ENCODE data around the gene LSMEM2. TPM values are rescaled to one million over a fixed set of nuclear protein-coding genes. Genes with fewer than 3 reads are reported as not detected.

Gene LSMEM2
- total and polyA plus RNA-seq, 9 of the 15 experiments (the other 6 are each of a cell fraction or from before 2014, with no cell fraction given), result not detected

DNA sequence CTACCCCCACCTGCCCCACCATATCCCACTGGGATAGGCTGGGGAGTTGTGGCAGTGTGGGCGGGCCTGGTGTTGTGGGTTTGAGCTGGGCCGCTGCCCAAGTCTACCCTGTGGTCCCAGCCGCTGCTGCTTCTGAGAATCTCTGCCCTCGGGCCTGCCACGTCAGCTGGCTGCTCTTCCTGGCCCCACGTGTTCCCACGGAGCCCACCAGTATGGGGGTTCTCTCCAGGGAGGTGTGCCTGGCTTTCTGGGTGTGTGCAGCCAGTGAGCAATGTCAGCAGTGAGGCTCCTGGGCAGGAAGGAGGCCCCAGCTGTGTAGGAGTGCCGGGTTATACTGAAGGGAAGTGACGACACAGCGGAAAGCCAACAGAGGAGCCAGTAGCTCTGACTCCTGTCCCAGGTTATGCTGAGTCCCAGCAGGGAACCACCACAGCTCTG lies 32.4 kb upstream of the LSMEM2 start (continued):
- TF ChIP-seq ZNF12 (CRISPR knock-in tag; IDR thresholded peaks at IDR 0.05), result no peak
- TF ChIP-seq RBFOX2 (IDR thresholded peaks at IDR 0.05; ENCODE audit: low read depth, low read length), result peak; percentile 54; the same call in 1 of the 2 replicates
- TF ChIP-seq KAT8 (IDR thresholded peaks at IDR 0.05; ENCODE audit: low read depth), result no peak
- TF ChIP-seq, protein P1, sequence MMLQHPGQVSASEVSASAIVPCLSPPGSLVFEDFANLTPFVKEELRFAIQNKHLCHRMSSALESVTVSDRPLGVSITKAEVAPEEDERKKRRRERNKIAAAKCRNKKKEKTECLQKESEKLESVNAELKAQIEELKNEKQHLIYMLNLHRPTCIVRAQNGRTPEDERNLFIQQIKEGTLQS (IDR thresholded peaks at IDR 0.05), result no peak
- TF ChIP-seq, protein P1 (CRISPR knock-in tag; conservative IDR thresholded peaks at IDR 0.05), result no peak
- no peak for TF ChIP-seq ETS2 (tag; IDR thresholded peaks at IDR 0.05; ENCODE audit: borderline replicate concordance, poor library complexity, severe bottlenecking)
- peak; percentile 76; the same call in 1 of the 2 replicates for TF ChIP-seq GABPB1 (CRISPR knock-in tag; IDR thresholded peaks at IDR 0.05)
- TF ChIP-seq MXI1 (IDR thresholded peaks at IDR 0.05; ENCODE audit: low read depth, low read length), result no peak
- no peak for TF ChIP-seq NR1H2 (CRISPR knock-in tag; IDR thresholded peaks at IDR 0.05)
- TF ChIP-seq ZKSCAN3 (CRISPR knock-in tag; IDR thresholded peaks at IDR 0.05), result no peak
- TF ChIP-seq CTBP1 (IDR thresholded peaks at IDR 0.05; ENCODE audit: borderline replicate concordance), result no peak
- TF ChIP-seq MTF1 (CRISPR knock-in tag; IDR thresholded peaks at IDR 0.05; ENCODE audit: borderline replicate concordance), result no peak
- TF ChIP-seq NFATC3 (IDR thresholded peaks at IDR 0.05), result no peak
- no peak for TF ChIP-seq HSF4 (CRISPR knock-in tag; IDR thresholded peaks at IDR 0.05; ENCODE audit: borderline replicate concordance)
- TF ChIP-seq, protein P2, sequence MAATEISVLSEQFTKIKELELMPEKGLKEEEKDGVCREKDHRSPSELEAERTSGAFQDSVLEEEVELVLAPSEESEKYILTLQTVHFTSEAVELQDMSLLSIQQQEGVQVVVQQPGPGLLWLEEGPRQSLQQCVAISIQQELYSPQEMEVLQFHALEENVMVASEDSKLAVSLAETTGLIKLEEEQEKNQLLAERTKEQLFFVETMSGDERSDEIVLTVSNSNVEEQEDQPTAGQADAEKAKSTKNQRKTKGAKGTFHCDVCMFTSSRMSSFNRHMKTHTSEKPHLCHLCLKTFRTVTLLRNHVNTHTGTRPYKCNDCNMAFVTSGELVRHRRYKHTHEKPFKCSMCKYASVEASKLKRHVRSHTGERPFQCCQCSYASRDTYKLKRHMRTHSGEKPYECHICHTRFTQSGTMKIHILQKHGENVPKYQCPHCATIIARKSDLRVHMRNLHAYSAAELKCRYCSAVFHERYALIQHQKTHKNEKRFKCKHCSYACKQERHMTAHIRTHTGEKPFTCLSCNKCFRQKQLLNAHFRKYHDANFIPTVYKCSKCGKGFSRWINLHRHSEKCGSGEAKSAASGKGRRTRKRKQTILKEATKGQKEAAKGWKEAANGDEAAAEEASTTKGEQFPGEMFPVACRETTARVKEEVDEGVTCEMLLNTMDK (IDR thresholded peaks at IDR 0.05; ENCODE audit: borderline replicate concordance, insufficient read depth, low read depth, low read length, poor library complexity, severe bottlenecking), result no peak
- TF ChIP-seq, protein P3, sequence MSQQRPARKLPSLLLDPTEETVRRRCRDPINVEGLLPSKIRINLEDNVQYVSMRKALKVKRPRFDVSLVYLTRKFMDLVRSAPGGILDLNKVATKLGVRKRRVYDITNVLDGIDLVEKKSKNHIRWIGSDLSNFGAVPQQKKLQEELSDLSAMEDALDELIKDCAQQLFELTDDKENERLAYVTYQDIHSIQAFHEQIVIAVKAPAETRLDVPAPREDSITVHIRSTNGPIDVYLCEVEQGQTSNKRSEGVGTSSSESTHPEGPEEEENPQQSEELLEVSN (IDR thresholded peaks at IDR 0.05; ENCODE audit: borderline replicate concordance in 1 of 2, extremely low read depth in 1 of 2, insufficient read depth in 1 of 2, insufficient read length in 1 of 2, low read depth in 1 of 2, low read length in 1 of 2, poor library complexity in 1 of 2, severe bottlenecking in 1 of 2), result no peak
- TF ChIP-seq SMARCA4 (IDR thresholded peaks at IDR 0.05), result no peak
- peak in 1 of 2 experiments; percentile 24; a peak in 1 of 4 replicates for TF ChIP-seq RCOR1 (IDR thresholded peaks at IDR 0.05; ENCODE audit: borderline replicate concordance in 1 of 2, low read depth in 2 of 2, low read length in 2 of 2)
- no peak for TF ChIP-seq ZNF561 (CRISPR knock-in tag; conservative IDR thresholded peaks at IDR 0.05)
- TF ChIP-seq ARNT (IDR thresholded peaks at IDR 0.05), result no peak
- no peak for TF ChIP-seq ELF1 (tag; IDR thresholded peaks at IDR 0.05)
- TF ChIP-seq TAF15 (IDR thresholded peaks at IDR 0.05; ENCODE audit: low read depth, low read length), result no peak
- TF ChIP-seq BRCA1 (IDR thresholded peaks at IDR 0.05), result no peak
- TF ChIP-seq BRCA1 (CRISPR knock-in tag; IDR thresholded peaks at IDR 0.05), result no peak
- TF ChIP-seq SNIP1 (IDR thresholded peaks at IDR 0.05; ENCODE audit: low read depth), result no peak
